MCF 10A (cell line): ENCODE results near the gene KPNA3. TPM values are rescaled to one million over a fixed set of nuclear protein-coding genes. Genes with fewer than 3 reads are reported as not detected.
A peak's percentile ranks its signal among the peaks of the same experiment; 100 is the strongest.

Experiments
- BruUV-seq: library from RNA; stranded (reverse); fragments of 400-500 nt; replicated peaks from 2 replicates; lab custom pipeline; 2021; lab: Mats Ljungman, UMichigan
- CTCF ChIA-PET: fragments of 300-600 bp; sonication (Branson Sonifier 250); formaldehyde crosslinking; extraction: SDS; loops from one replicate; lab custom pipeline; 2021; ENCODE audit warnings: antibody characterized with exemption, inconsistent platforms; lab: Yijun Ruan, JAX
- POLR2A ChIA-PET: fragments of 300-600, 350-650 bp; sonication (Branson Sonifier 250); formaldehyde crosslinking; extraction: SDS; loops from one replicate; lab custom pipeline; 2020; ENCODE audit warnings: antibody characterized with exemption, inconsistent platforms; lab: Yijun Ruan, JAX
- DNase-seq: peaks from one replicate; pipeline ENCODE4 v3.0.0-alpha.2; 2018; ENCODE audit not compliant: unreplicated experiment
- H3K27ac Mint-ChIP-seq: one replicate; pipeline ENCODE4 v1.8.0; 2022; ENCODE audit warnings: mild to moderate bottlenecking, low read depth, mixed read lengths; ENCODE audit not compliant: unreplicated experiment
- H3K27me3 Mint-ChIP-seq: one replicate; pipeline ENCODE4 v1.8.0; 2022; ENCODE audit warnings: mixed read lengths; ENCODE audit not compliant: insufficient read depth, unreplicated experiment
- H3K36me3 Mint-ChIP-seq: one replicate; pipeline ENCODE4 v1.8.0; 2022; ENCODE audit warnings: mild to moderate bottlenecking, moderate library complexity, mixed read lengths; ENCODE audit not compliant: insufficient read depth, unreplicated experiment
- H3K4me1 Mint-ChIP-seq: one replicate; pipeline ENCODE4 v1.8.0; 2022; ENCODE audit warnings: mixed read lengths; ENCODE audit not compliant: insufficient read depth, unreplicated experiment
- H3K4me3 Mint-ChIP-seq: one replicate; pipeline ENCODE4 v1.8.0; 2022; ENCODE audit warnings: mild to moderate bottlenecking, moderate library complexity, mixed read lengths; ENCODE audit not compliant: unreplicated experiment
- H3K9me3 Mint-ChIP-seq: one replicate; pipeline ENCODE4 v1.8.0; 2022; ENCODE audit warnings: mixed read lengths; ENCODE audit not compliant: unreplicated experiment
- intact Hi-C: fragments of 100-400 bp; cut with micrococcal nuclease; formaldehyde crosslinking; loops from 2 replicates; pipeline ENCODE4 v1.14.1; 2022
- total RNA-seq: library from RNA; stranded (reverse); gene quantifications from 2 replicates; pipeline ENCODE4 v1.2.3, GENCODE V29; 2022
- TF ChIP-seq, protein P1 (sequence below): fragments of 200-600 bp; IDR thresholded peaks from one replicate; pipeline ENCODE4 v1.8.0; 2022; ENCODE audit warnings: antibody characterized with exemption, mild to moderate bottlenecking; ENCODE audit not compliant: unreplicated experiment

KPNA3 gene
- total RNA-seq, 1 experiment from 2014 or later: 40.6 TPM

DNA sequence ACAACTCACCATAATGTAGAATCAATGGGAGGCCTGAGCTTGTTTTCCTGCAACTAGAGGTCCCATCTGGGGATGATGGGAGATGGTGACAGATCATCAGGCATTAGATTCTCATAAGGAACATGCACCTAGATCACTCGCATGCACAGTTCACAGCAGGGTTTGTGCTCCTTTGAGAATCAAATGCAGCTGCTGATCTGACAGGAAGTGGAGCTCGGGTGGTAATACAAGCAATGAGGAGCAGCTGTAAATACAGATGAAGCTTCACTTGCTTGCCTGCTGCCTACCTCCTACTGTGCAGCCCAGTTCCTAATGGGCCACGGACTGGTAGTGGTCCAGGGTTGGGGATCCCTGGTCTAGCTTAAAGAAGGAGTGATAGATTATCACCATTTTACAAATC lies 33.0 kb downstream of the KPNA3 start:
- peaks cover 13% of the 10 kb centered on the region for H3K36me3 Mint-ChIP-seq
- BruUV-seq: no TSS peak
- DNase-seq: no peak
- H3K27ac Mint-ChIP-seq: no peak overlapping the region
- intact Hi-C loops: no loop called here
- ChIA-PET CTCF (interaction anchor here (0.6 to 1.4 kb wide), 5 partner anchors 24 to 1333 kb away, joined by 3 to 6 read pairs (median 3); no protein-coding TSS in a partner anchor), POLR2A (interaction anchor here (0.6 to 1.2 kb wide), 3 partner anchors 8 to 1692 kb away, joined by 3 read pairs; no protein-coding TSS in a partner anchor)
- TF ChIP-seq, protein P1, sequence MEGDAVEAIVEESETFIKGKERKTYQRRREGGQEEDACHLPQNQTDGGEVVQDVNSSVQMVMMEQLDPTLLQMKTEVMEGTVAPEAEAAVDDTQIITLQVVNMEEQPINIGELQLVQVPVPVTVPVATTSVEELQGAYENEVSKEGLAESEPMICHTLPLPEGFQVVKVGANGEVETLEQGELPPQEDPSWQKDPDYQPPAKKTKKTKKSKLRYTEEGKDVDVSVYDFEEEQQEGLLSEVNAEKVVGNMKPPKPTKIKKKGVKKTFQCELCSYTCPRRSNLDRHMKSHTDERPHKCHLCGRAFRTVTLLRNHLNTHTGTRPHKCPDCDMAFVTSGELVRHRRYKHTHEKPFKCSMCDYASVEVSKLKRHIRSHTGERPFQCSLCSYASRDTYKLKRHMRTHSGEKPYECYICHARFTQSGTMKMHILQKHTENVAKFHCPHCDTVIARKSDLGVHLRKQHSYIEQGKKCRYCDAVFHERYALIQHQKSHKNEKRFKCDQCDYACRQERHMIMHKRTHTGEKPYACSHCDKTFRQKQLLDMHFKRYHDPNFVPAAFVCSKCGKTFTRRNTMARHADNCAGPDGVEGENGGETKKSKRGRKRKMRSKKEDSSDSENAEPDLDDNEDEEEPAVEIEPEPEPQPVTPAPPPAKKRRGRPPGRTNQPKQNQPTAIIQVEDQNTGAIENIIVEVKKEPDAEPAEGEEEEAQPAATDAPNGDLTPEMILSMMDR: no peak
- no peaks in the 10 kb centered on the region for H3K27me3 Mint-ChIP-seq
- peaks cover 4% of the 10 kb centered on the region for H3K4me1 Mint-ChIP-seq
- H3K9me3 Mint-ChIP-seq: no peaks in the 10 kb centered on the region
- H3K4me3 Mint-ChIP-seq: no peak overlapping the region

DNA sequence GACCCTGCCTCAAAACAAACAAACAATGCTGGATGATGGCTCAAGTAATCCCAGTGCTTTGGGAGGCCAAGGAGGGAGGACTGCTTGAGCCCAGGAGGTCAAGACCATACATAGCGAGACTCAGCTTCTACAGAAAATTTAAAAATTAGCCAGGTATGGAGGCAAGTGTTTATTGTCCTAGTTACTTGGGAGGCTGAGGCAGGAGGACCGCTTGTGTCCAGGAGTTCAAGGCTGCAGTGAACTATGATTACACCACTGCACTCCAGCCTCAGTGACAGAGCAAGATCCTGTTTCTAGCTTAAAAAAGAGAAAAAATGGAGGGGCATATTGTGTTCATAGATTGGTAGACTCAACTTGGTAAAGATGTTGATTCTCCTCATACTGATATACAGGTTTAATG lies 36.2 kb downstream of the KPNA3 start:
- Mint-ChIP-seq H3K27me3 (no peaks in the 10 kb centered on the region), H3K9me3 (no peaks in the 10 kb centered on the region), H3K4me3 (no peak overlapping the region), H3K36me3 (peaks cover 6% of the 10 kb centered on the region), H3K27ac (no peak overlapping the region), H3K4me1 (peaks cover 7% of the 10 kb centered on the region)
- ChIA-PET POLR2A (interaction anchor here (0.7 to 1.3 kb wide), 2 partner anchors 10 to 359 kb away, joined by 3 to 4 read pairs; no protein-coding TSS in a partner anchor), CTCF (interaction anchor here (0.6 kb wide), 1 partner anchor 86 kb away, joined by 3 read pairs; no protein-coding TSS in a partner anchor)
- TF ChIP-seq, protein P1: no peak
- intact Hi-C loops: no loop called here
- no TSS peak for BruUV-seq
- DNase-seq: no peak

DNA sequence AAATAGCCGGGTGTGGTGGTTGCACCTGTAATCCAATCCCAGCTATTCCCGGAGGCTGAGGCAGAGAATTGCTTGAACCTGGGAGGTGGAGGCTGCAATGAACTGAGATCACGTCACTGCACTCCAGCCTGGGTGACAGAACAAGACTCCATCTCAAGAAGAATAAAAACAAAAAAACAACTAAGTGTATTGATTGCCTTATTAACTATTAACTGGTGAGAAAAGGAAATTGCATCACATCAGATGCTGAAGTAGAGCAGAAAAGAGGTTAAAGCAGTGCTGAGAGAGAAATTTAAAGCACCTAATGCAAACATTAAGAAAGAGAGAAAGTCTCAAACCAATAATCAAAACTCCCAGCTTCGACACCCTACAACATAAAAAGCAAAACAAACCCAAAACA lies 38.3 kb downstream of the KPNA3 start:
- H3K4me1 Mint-ChIP-seq: peaks cover 18% of the 10 kb centered on the region
- H3K4me3 Mint-ChIP-seq: no peak overlapping the region
- intact Hi-C loops: no loop called here
- ChIA-PET CTCF (interaction anchor here (0.7 kb wide), 1 partner anchor 182 kb away, joined by 3 read pairs; the partner anchor contains the start of gene SPRYD7), POLR2A (interaction anchor here (1.2 kb wide), 1 partner anchor 61 kb away, joined by 3 read pairs; no protein-coding TSS in a partner anchor)
- no TSS peak for BruUV-seq
- no peaks in the 10 kb centered on the region for H3K9me3 Mint-ChIP-seq
- no peaks in the 10 kb centered on the region for H3K27me3 Mint-ChIP-seq
- peak overlapping the region; percentile 37 for H3K27ac Mint-ChIP-seq
- TF ChIP-seq, protein P1: no peak
- DNase-seq: no peak
- no peaks in the 10 kb centered on the region for H3K36me3 Mint-ChIP-seq

DNA sequence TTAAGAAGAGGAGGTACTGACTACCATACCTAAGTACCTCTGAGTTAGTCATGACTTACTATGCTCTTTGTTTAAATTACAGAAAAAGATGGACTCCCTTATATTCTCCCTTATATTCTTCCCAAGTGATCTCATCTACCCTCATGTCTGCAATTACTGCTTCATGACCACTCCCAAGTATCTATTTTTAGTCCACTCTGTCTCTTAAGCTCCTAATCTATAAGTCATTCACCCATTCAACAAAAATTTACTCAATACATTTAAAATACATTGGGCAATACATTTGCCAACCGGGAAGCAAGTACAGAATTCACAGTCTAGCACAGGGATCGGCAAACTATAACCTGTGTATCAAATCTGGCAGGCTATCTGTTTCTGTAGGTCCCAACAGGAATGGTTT lies 42.6 kb downstream of the KPNA3 start:
- Mint-ChIP-seq H3K27ac (no peak overlapping the region), H3K9me3 (no peaks in the 10 kb centered on the region), H3K27me3 (no peaks in the 10 kb centered on the region), H3K36me3 (peaks cover 11% of the 10 kb centered on the region), H3K4me3 (no peak overlapping the region), H3K4me1 (peaks cover 18% of the 10 kb centered on the region)
- DNase-seq: peak; percentile 1
- TF ChIP-seq, protein P1: no peak
- intact Hi-C loops: no loop called here
- POLR2A ChIA-PET: interaction anchor here (0.6 to 1.0 kb wide), 2 partner anchors 9 to 41 kb away, joined by 3 read pairs; no protein-coding TSS in a partner anchor
- BruUV-seq: no TSS peak
- CTCF ChIA-PET: no interaction called here
